ENCODE measurements around the gene P3H2.

Gene P3H2

DNA sequence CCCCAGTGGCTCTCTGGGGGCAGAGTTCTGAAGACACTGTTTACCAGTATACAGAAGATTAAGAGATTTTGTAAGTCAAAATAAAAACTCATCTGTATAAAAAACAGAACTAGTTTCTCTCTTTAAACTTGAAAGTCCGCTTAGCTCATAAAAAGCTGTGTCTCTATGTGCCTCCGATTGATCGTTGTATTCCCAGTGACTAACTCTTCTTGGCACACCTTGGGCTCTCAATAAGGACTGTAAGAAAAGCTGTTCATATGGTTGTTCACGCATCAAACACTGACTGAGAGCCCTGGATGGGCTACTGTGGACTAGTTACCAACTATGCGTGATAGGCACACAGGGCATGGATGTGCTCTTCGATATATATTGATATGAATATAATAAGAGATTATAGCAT lies 107.9 kb downstream of the P3H2 start:
- no peak for DNase-seq

GRCh38 chr3:190012314-190012782 lies 108.3 kb downstream of the P3H2 start:
- no peak for DNase-seq

- no peak for DNase-seq
These were observed 110.2 kb downstream of the P3H2 start for GRCh38 chr3:190010486-190010885.

DNA sequence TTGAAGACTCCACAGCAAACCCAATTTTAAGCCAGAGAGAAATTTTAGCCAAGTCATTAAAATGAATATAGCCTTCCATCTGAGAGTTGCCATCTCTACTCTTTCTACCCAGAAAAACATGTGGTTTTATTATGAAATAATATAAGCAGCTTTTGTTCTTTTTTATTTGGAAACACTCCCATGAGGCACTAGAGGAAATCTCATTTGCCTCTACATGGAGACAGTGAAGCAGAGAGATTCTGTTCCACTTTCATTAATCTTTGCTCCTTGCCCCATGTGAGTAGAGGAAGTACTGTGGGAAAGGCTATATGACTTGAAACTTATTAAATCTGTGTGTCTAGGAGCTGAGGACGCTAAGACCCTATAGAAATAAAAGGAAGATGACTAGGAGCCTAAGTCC lies 111.1 kb downstream of the P3H2 start:
- no peak for DNase-seq

- DNase-seq: no peak
These were observed 112.3 kb downstream of the P3H2 start for GRCh38 chr3:190008432-190008831.

DNA sequence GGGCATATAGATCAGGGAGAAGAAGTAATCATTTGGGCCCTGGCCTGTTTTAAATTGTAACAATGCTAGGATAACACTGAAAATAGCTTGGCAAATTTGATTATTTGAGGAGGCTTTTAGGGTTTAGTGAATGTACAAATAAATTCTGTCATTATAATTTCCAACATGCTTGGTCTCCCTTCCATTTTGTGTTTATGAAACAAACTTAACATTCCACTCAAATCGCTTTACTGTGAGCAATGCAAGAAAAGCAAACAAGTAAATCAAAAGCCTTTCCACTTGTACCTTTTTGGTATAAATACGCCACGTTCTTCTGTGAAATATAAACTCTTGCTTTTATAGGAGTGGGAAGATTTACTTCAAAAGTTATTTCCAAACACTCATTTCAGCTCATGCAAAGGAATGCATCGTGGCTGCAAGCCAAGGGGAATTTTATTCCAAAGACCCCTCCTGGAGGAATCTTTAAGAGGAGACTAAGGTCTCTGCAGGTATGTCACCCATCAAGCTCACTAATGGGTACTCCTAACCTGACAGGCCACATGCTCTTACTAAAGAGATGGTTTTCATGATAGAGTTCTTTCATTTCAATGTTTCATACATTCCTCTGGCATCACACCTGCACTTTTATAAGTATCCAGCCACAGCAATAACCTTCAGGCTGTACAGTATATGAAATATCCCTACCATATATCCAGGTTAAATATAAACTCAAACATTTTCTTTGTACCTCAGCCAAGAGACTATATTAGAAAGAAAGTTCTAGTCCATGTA lies 115.2 kb downstream of the P3H2 start:
- no peak for DNase-seq

GRCh38 chr3:190004656-190005055 lies 116.0 kb downstream of the P3H2 start:
- DNase-seq: no peak

GRCh38 chr3:190003681-190004123 lies 117.0 kb downstream of the P3H2 start:
- no peak for DNase-seq

DNA sequence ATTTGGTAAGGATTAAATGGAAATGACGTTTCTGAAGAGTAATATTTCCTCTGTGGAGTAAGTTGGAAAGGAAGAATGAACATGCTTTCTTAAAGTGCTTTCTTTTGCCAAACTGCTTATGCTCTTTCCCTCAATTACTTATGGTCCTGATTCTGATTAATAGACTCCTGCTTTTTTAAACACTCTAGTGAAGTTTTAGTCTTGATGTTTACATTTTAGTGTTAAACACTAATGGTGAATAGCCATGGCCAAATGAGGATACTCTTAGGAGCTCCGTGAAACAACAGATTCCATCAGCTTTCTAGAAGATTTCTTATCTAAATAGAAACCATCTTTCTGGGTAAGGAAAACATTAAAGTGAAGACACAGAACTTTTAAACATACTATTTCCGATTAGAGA lies 117.6 kb downstream of the P3H2 start:
- DNase-seq: no peak

DNA sequence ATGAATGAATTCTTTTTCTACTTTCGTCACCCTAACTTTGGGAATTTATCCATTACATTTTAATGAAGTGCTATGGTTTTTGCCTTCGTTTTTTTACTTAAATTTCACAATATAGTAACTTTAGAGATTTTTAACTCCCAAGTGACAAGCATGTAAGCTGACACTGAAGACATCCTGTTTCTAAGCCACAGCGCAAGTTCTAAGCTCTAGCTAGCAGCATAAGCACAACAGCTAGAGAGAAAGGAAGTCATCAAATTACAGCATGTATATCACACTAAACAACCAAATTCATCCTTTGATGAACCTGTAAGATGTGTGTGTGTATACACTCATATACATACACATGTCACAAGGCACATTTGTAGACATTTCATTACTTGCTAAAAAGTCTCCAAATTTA lies 119.3 kb downstream of the P3H2 start:
- DNase-seq: no peak

GRCh38 chr3:190000861-190001196 lies 119.9 kb downstream of the P3H2 start:
- DNase-seq: no peak

- DNase-seq: no peak
These were observed 120.4 kb downstream of the P3H2 start for GRCh38 chr3:190000187-190000860.

- DNase-seq: no peak
These were observed 121.0 kb downstream of the P3H2 start for GRCh38 chr3:189999718-190000117.

- no peak for DNase-seq
These were observed 125.6 kb downstream of the P3H2 start for GRCh38 chr3:189995129-189995528.

DNA sequence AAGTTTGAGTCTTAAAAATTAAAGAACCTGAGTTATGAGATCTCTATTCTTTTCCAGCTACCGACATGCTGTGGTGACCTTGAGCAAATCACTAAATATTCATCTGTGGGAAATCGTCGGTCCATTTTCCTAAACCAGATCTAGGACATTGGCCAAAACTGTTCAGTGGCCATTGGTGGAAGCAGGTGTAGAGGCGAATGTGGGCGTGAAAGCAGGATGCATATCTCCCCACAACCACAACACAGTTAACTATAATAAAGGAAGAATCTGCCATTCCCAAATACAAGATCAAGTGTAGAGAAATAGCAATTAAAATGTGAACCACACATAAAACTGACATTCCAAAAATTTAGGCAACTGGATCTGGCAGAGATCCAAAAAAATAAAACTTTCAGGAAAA lies 129.9 kb downstream of the P3H2 start:
- DNase-seq: no peak

DNA sequence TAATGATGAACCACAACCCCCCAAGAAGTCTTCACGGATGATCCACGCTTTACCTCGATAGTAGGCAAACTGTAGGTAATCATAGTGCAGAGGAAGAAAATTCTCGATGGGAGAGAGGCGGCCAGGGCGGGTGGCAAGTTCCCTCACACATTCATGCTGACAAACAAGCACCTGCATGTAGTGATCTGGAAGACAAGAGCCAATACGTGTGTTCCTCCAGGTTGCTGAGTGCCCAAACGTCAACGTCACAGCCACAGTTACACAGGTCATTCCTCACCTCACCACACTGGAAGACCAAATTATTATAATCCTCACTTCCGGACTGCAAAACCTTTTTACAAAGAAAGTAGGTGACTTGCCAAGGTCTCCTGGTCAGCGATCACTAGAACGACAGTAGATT lies 131.8 kb downstream of the P3H2 start:
- no peak for DNase-seq

GRCh38 chr3:189988322-189988721 lies 132.4 kb downstream of the P3H2 start:
- no peak for DNase-seq

DNA sequence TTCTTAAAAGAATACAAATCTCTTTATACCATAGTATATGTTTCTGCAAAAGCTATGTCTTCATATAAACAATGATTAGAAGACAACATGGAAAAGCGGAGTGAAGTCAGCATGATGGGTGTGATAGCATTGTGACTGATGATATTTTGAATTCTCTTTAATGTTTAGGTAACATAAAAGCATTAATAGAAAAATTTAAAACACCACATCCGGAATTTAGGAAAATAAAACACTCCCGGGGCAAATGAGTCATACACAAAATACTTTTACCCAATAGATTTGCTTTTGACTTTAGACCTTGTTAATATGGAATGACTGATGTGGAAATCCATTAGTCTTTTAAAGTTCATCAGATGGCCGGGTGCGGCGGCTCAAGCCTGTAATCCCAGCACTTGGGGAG lies 134.7 kb downstream of the P3H2 start:
- no peak for DNase-seq

- no peak for DNase-seq
These were observed 137.1 kb downstream of the P3H2 start for GRCh38 chr3:189983612-189984011.

- no peak for DNase-seq
These were observed 138.3 kb downstream of the P3H2 start for GRCh38 chr3:189982321-189982945.

- DNase-seq: no peak
These were observed 139.0 kb downstream of the P3H2 start for GRCh38 chr3:189981668-189982067.

GRCh38 chr3:189978753-189979152 lies 141.9 kb downstream of the P3H2 start:
- no peak for DNase-seq

DNA sequence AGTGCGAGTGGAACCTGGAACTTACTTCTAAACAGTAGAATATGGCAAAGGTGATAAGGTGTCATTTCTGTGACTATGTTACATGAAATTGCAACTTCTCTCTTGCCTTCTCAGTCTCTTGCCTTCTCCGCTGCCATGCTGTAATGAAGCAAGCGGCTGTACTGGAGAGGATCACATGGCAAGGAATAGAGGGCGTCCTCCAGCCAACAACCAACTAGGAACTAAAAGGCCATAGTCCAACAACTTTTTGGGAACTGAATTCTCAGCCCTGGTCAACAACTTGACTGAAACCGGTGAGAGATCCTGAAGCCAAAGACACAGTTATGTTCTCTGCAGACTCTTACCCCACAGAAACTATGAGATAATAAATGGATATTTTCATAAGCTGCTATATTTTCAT lies 143.5 kb downstream of the P3H2 start:
- no peak for DNase-seq

DNA sequence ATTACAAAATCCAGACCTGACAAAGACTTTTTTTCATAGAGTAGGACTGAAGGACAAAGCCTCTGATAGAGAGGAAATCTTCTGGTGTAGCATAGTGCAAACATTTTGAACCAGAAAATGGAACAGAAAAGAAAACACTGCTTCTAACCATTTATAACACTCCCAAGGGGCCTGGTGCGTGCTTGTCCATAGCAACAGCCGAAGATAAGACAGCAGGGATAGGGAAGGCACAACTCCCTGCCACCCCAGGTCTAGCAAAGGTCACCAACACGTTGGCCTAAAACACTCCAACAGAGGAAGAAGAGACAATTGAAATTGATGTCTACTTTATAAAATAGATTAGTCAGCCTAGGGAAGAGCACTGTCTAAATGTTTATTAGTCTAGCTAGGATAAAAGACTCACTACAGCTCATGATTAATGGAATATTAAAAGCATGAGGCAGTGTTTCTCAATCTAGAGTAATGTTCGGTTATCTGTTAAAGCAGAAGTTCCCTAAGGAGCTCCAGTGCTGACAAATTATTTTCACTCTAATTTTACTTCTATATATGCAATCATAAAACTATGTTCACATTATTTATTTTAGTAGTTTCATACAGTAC lies 145.2 kb downstream of the P3H2 start:
- DNase-seq: no peak

All from NCI-H774 (cell line).